ENCODE data around the gene FUT7. TPM values are rescaled to one million over a fixed set of nuclear protein-coding genes. Genes with fewer than 3 reads are reported as not detected.

The FUT7 gene
- total and polyA plus RNA-seq, 8 donors, result 0.08 to 2.9 (median 0.11) TPM; not detected in 3

- TF ChIP-seq CTCF (IDR thresholded peaks at IDR 0.05), result no peak
- intact Hi-C loops (cut with DNase I), result no loop called here
- no peak for ATAC-seq
These were observed 42.9 kb upstream of the FUT7 start for GRCh38 chr9:137074657-137075274.

GRCh38 chr9:137073992-137074399, 42.1 kb upstream of the FUT7 start:
- peaks cover 0 to 29% of the 10 kb centered on the region in 2 donors for H3K27me3 ChIP-seq
- ATAC-seq (no peak), DNase-seq (no peak)
- no peak overlapping the region for H3K4me3 ChIP-seq
- H3K27ac ChIP-seq, result no peak overlapping the region
- peaks cover 21 to 48% of the 10 kb centered on the region in 2 donors for H3K4me1 ChIP-seq
- intact Hi-C loops (cut with DNase I), result no loop called here
- peaks cover 0 to 6% of the 10 kb centered on the region in 2 donors for H3K36me3 ChIP-seq
- no peaks in the 10 kb centered on the region for H3K9me3 ChIP-seq
- no peak for TF ChIP-seq CTCF (IDR thresholded peaks at IDR 0.05)

More at GRCh38 chr9:137074657-137075274, 42.9 kb upstream of the FUT7 start:
- peaks cover 0 to 14% of the 10 kb centered on the region in 2 donors for H3K36me3 ChIP-seq
- DNase-seq, result no peak
- H3K27ac ChIP-seq, result no peak overlapping the region
- no peak overlapping the region for H3K4me3 ChIP-seq
- no peaks in the 10 kb centered on the region for H3K9me3 ChIP-seq
- peaks cover 0 to 21% of the 10 kb centered on the region in 2 donors for H3K27me3 ChIP-seq
- peaks cover 16 to 48% of the 10 kb centered on the region in 2 donors for H3K4me1 ChIP-seq

- H3K27ac ChIP-seq, result peak overlapping the region in 1 of 2 donors; percentile 53
- ATAC-seq (no peak), DNase-seq (no peak)
- H3K4me1 ChIP-seq, result peaks cover 11 to 30% of the 10 kb centered on the region in 2 donors
- intact Hi-C loops (cut with DNase I), result no loop called here
- H3K9me3 ChIP-seq, result no peaks in the 10 kb centered on the region
- TF ChIP-seq CTCF (IDR thresholded peaks at IDR 0.05), result no peak
- H3K4me3 ChIP-seq, result peak overlapping the region in 1 of 2 donors; percentile 41
- H3K27me3 ChIP-seq, result peaks cover 0 to 21% of the 10 kb centered on the region in 2 donors
- H3K36me3 ChIP-seq, result no peaks in the 10 kb centered on the region
These were observed 39.4 kb upstream of the FUT7 start for GRCh38 chr9:137071282-137071681.

GRCh38 chr9:137070906-137071275, 39.0 kb upstream of the FUT7 start:
- Histone ChIP-seq H3K27me3 (peaks cover 0 to 21% of the 10 kb centered on the region in 2 donors), H3K4me1 (peaks cover 11 to 30% of the 10 kb centered on the region in 2 donors), H3K4me3 (peak overlapping the region; percentile 29 to 41), H3K9me3 (no peaks in the 10 kb centered on the region), H3K27ac (peak overlapping the region; percentile 53 to 76), H3K36me3 (no peaks in the 10 kb centered on the region)
- intact Hi-C loops (cut with DNase I), result no loop called here
- ATAC-seq, result peak; percentile 30
- peak in 1 of 2 donors; percentile 25 for TF ChIP-seq CTCF (IDR thresholded peaks at IDR 0.05)
- no peak for DNase-seq

- Histone ChIP-seq H3K9me3 (no peaks in the 10 kb centered on the region), H3K4me1 (peaks cover 11 to 30% of the 10 kb centered on the region in 2 donors), H3K27me3 (peaks cover 0 to 21% of the 10 kb centered on the region in 2 donors), H3K27ac (peak within 1 kb of the TSS; percentile 53 to 76), H3K4me3 (peak within 1 kb of the TSS; percentile 29 to 41), H3K36me3 (no peaks in the 10 kb centered on the region)
- peak; percentile 81 to 93 (median 91) for DNase-seq
- no peak for TF ChIP-seq CTCF (IDR thresholded peaks at IDR 0.05)
- intact Hi-C loops (cut with DNase I), result no loop called here
- peak; percentile 93 for ATAC-seq
These were observed 38.5 kb upstream of the FUT7 start, which contains the start of gene SAPCD2 for GRCh38 chr9:137070201-137070905. Gene SAPCD2, minus strand, starts transcription at chr9:137070557. Its CDS starts 97 bp downstream, at chr9:137070460.

All from left lung (tissue), 10 donors.